Sigmoid colon (tissue), 7 donors: ENCODE measurements around the gene HHATL. TPM values are rescaled to one million over a fixed set of nuclear protein-coding genes. Genes with fewer than 3 reads are reported as not detected.

Source experiments
- DNase-seq: peaks from one replicate; pipeline ENCODE4 v3.0.0-alpha.2; 2019
- H3K27ac ChIP-seq, 4 donors: fragments of 200-600 bp; sonication (generic); one replicate each; pipeline ENCODE4 v1.5.1; 2016 to 2019; ENCODE audit warnings: mild to moderate bottlenecking in 1 of 4
- H3K27me3 ChIP-seq, 3 donors: fragments of 200-600 bp; sonication (generic); one replicate each; pipeline ENCODE4 v1.5.1; 2019; ENCODE audit warnings: mild to moderate bottlenecking in 1 of 3
- H3K36me3 ChIP-seq, 4 donors: fragments of 200-600 bp; sonication (generic); one replicate each; pipeline ENCODE4 v1.5.1; 2016 to 2019
- H3K4me1 ChIP-seq, 4 donors: fragments of 200-600 bp; sonication (generic); one replicate each; pipeline ENCODE4 v1.5.1; 2017 to 2019
- H3K4me3 ChIP-seq, 4 donors: fragments of 200-600 bp; sonication (generic); one replicate each; pipeline ENCODE4 v1.5.1; 2017 to 2019; ENCODE audit warnings: mild to moderate bottlenecking in 2 of 4, moderate library complexity in 1 of 4
- H3K9me3 ChIP-seq, 4 donors: fragments of 200-600 bp in 3 of 4; sonication (generic) in 3 of 4; one replicate each; pipeline versions ENCODE4 v1.5.1 to v1.6.1; 2013 to 2019
- CTCF ChIP-seq, 4 experiments: fragments of 450-650 bp in 3 of 4; fragments of 200-600 bp in 1 of 4; IDR thresholded peaks; one replicate each; pipeline ENCODE4 v1.5.1; 2016 to 2019; ENCODE audit warnings: antibody characterized with exemption in 4 of 4, mild to moderate bottlenecking in 3 of 4, moderate library complexity in 2 of 4
- EP300 ChIP-seq, 4 donors: sonication (generic); formaldehyde crosslinking; IDR thresholded peaks; one replicate each; pipeline ENCODE4 v1.6.1; 2017; ENCODE audit warnings: antibody characterized with exemption in 4 of 4
- POLR2A ChIP-seq, 2 donors: fragments of 450-650 bp; IDR thresholded peaks; one replicate each; pipeline ENCODE4 v1.6.1; 2016; ENCODE audit warnings: antibody characterized with exemption in 2 of 2, mild to moderate bottlenecking in 2 of 2, moderate library complexity in 2 of 2
- POLR2AphosphoS5 ChIP-seq, 4 donors: sonication (generic); formaldehyde crosslinking; IDR thresholded peaks; one replicate each; pipeline ENCODE4 v1.6.1; 2017; ENCODE audit warnings: antibody characterized with exemption in 4 of 4
- WGBS, 2 donors: extraction: QIAGEN DNeasy Blood & Tissue Kit; methylation state at CpG; one replicate each; pipeline ENCODE4 v1.1.7; 2013; 5-methylcytosine and 5-hydroxymethylcytosine counted together
- intact Hi-C: fragments of 100-400 bp; cut with DNase I; formaldehyde crosslinking; loops from one replicate; pipeline ENCODE4 v1.15.1; 2023
- polyA plus RNA-seq, 3 donors: library from polyadenylated mRNA; stranded (reverse); fragments of 200-250 nt; gene quantifications; one replicate each; pipeline ENCODE4 v1.2.3, GENCODE V29; 2013
- total RNA-seq, 4 donors: library from RNA; depleted of rRNA; stranded (reverse); fragments of >200 nt; gene quantifications; one replicate each; pipeline ENCODE4 v1.1.0, GENCODE V29; 2016
- donor health status: healthy with polysubstance abuse.
- donor health status: Bipolar disorder and iron deficiency.
- donor health status: healthy.

HHATL gene
- total and polyA plus RNA-seq, 7 donors, result 0.31 to 1.4 TPM; not detected in 5

- peaks cover 0 to 9% (median 0%) of the 10 kb centered on the region in 3 donors for H3K27me3 ChIP-seq
- no peak for TF ChIP-seq POLR2AphosphoS5 (IDR thresholded peaks at IDR 0.05)
- no peak for TF ChIP-seq POLR2A (IDR thresholded peaks at IDR 0.05)
- TF ChIP-seq CTCF (IDR thresholded peaks at IDR 0.05), result no peak
- H3K9me3 ChIP-seq, result no peaks in the 10 kb centered on the region
- intact Hi-C loops, result no loop called here
- H3K27ac ChIP-seq, result peak overlapping the region in 1 of 4 donors; percentile 60
- H3K4me3 ChIP-seq, result no peak overlapping the region
- no peaks in the 10 kb centered on the region for H3K36me3 ChIP-seq
- 74 to 77% methylated on average over 12 of the region's 12 CpGs for WGBS, 2 donors
- DNase-seq, result peak; percentile 61
- peaks cover 0 to 34% (median 30%) of the 10 kb centered on the region in 4 donors for H3K4me1 ChIP-seq
Measured at GRCh38 chr3:42682301-42683070, 20.1 kb downstream of the HHATL start.

- TF ChIP-seq POLR2A (IDR thresholded peaks at IDR 0.05) (no peak), POLR2AphosphoS5 (IDR thresholded peaks at IDR 0.05) (no peak), CTCF (IDR thresholded peaks at IDR 0.05) (no peak), EP300 (IDR thresholded peaks at IDR 0.05) (no peak)
Measured at GRCh38 chr3:42681361-42682038, 21.1 kb downstream of the HHATL start.

GRCh38 chr3:42680806-42681205, 21.8 kb downstream of the HHATL start:
- TF ChIP-seq POLR2A (IDR thresholded peaks at IDR 0.05), result no peak
- TF ChIP-seq CTCF (IDR thresholded peaks at IDR 0.05), result no peak
- TF ChIP-seq POLR2AphosphoS5 (IDR thresholded peaks at IDR 0.05), result no peak
- Histone ChIP-seq H3K4me1 (peaks cover 0 to 28% (median 23%) of the 10 kb centered on the region in 4 donors), H3K27me3 (peaks cover 0 to under 1% (median 0%) of the 10 kb centered on the region in 3 donors), H3K27ac (no peak overlapping the region), H3K9me3 (no peaks in the 10 kb centered on the region), H3K4me3 (no peak overlapping the region), H3K36me3 (no peaks in the 10 kb centered on the region)
- intact Hi-C loops, result no loop called here
- peak; percentile 25 for DNase-seq
- 83 to 89% methylated on average over 4 of the region's 4 CpGs for WGBS, 2 donors

More at GRCh38 chr3:42681361-42682038, 21.1 kb downstream of the HHATL start:
- H3K4me1 ChIP-seq, result peaks cover 0 to 34% (median 30%) of the 10 kb centered on the region in 4 donors
- peaks cover 0 to 8% (median 0%) of the 10 kb centered on the region in 3 donors for H3K27me3 ChIP-seq
- H3K9me3 ChIP-seq, result no peaks in the 10 kb centered on the region
- no peaks in the 10 kb centered on the region for H3K36me3 ChIP-seq
- H3K27ac ChIP-seq, result no peak overlapping the region
- intact Hi-C loops, result no loop called here
- no peak overlapping the region for H3K4me3 ChIP-seq
- peak; percentile 46 for DNase-seq
- WGBS, 2 donors, result 81 to 85% methylated on average over 10 of the region's 10 CpGs

GRCh38 chr3:42680271-42680670, 22.3 kb downstream of the HHATL start:
- intact Hi-C loops, result no loop called here
- no peak overlapping the region for H3K27ac ChIP-seq
- peak; percentile 9 for DNase-seq
- TF ChIP-seq CTCF (IDR thresholded peaks at IDR 0.05) (no peak), EP300 (IDR thresholded peaks at IDR 0.05) (no peak), POLR2AphosphoS5 (IDR thresholded peaks at IDR 0.05) (no peak), POLR2A (IDR thresholded peaks at IDR 0.05) (no peak)
- H3K9me3 ChIP-seq, result no peaks in the 10 kb centered on the region
- H3K4me1 ChIP-seq, result peaks cover 0 to 23% (median 18%) of the 10 kb centered on the region in 4 donors
- no peaks in the 10 kb centered on the region for H3K36me3 ChIP-seq
- WGBS, 2 donors, result 89 to 94% methylated on average over 1 of the region's 1 CpG
- H3K27me3 ChIP-seq, result no peaks in the 10 kb centered on the region
- H3K4me3 ChIP-seq, result no peak overlapping the region
